Natural killer cell (primary cell): ENCODE measurements around the gene TRMT1L. TPM values are rescaled to one million over a fixed set of nuclear protein-coding genes. Genes with fewer than 3 reads are reported as not detected.

Source experiments
- ATAC-seq, 3 donors: fragments of 150-1000 bp in 2 of 3; fragments of 200-7000 bp in 1 of 3; cut with Tn5 transposase; 1 replicate in 1 of 3; 2 replicates in 2 of 3; pipeline ENCODE4 v1.10.0; 2021; ENCODE audit warnings: mild to moderate bottlenecking in 2 of 3, moderate library complexity in 2 of 3
- DNase-seq, 2 donors: peaks; one replicate each; pipeline versions ENCODE4 v3.0.0 to v3.0.0-alpha.2; 2013 to 2021; ENCODE audit warnings: mixed read lengths in 1 of 2
- H3K27ac ChIP-seq: one replicate; pipeline ENCODE4 v1.5.1; 2013; ENCODE audit warnings: mild to moderate bottlenecking, low read length
- H3K27me3 ChIP-seq: one replicate; pipeline ENCODE4 v1.6.1; 2013; ENCODE audit warnings: low read length; ENCODE audit not compliant: control insufficient read depth, insufficient read depth
- H3K36me3 ChIP-seq: one replicate; pipeline ENCODE4 v1.6.1; 2013; ENCODE audit warnings: low read length; ENCODE audit not compliant: control insufficient read depth, insufficient read depth
- H3K4me1 ChIP-seq: one replicate; pipeline ENCODE4 v1.6.1; 2013; ENCODE audit warnings: low read length; ENCODE audit not compliant: control insufficient read depth, insufficient read depth
- H3K4me3 ChIP-seq: one replicate; pipeline ENCODE4 v1.5.1; 2013; ENCODE audit warnings: low read length
- H3K9me3 ChIP-seq: one replicate; pipeline ENCODE4 v1.6.1; 2013; ENCODE audit warnings: low read length; ENCODE audit not compliant: control insufficient read depth, insufficient read depth
- H3K27ac Mint-ChIP-seq, 2 donors: one replicate each; pipeline ENCODE4 v1.8.0; 2022; ENCODE audit warnings: mild to moderate bottlenecking in 2 of 2, mixed read lengths in 2 of 2, moderate library complexity in 1 of 2
- H3K27me3 Mint-ChIP-seq, 2 donors: one replicate each; pipeline ENCODE4 v1.8.0; 2022; ENCODE audit warnings: low read depth in 2 of 2, mixed read lengths in 2 of 2
- H3K36me3 Mint-ChIP-seq: one replicate; pipeline ENCODE4 v1.8.0; 2022; ENCODE audit warnings: mixed read lengths
- H3K4me1 Mint-ChIP-seq, 2 donors: one replicate each; pipeline ENCODE4 v1.8.0; 2022; ENCODE audit warnings: mixed read lengths in 2 of 2
- H3K4me3 Mint-ChIP-seq: one replicate; pipeline ENCODE4 v1.8.0; 2022; ENCODE audit warnings: mild to moderate bottlenecking, moderate library complexity, mixed read lengths
- H3K9me3 Mint-ChIP-seq, 2 donors: one replicate each; pipeline ENCODE4 v1.8.0; 2022; ENCODE audit warnings: mixed read lengths in 2 of 2
- CTCF ChIP-seq: fragments of 200-600 bp; IDR thresholded peaks from one replicate; pipeline ENCODE4 v1.8.0; 2022; ENCODE audit warnings: antibody characterized with exemption
- WGBS: methylation state at CpG from one replicate; pipeline ENCODE4 v1.1.7; 2013; ENCODE audit warnings: missing lambda C conversion rate; ENCODE audit not compliant: insufficient coverage; 5-methylcytosine and 5-hydroxymethylcytosine counted together
- intact Hi-C: fragments of 100-400 bp; cut with micrococcal nuclease; formaldehyde crosslinking; loops from one replicate; pipeline ENCODE4 v1.14.2; 2022
- total RNA-seq, 4 donors: library from RNA; stranded (reverse); fragments of 120-200 nt in 1 of 4; gene quantifications; one replicate each; pipeline versions ENCODE4 v1.2.3 to v1.2.4, GENCODE V29; 2013 to 2022

The TRMT1L gene
- total RNA-seq, 3 donors from 2014 or later (not counting 1 experiment from before 2014, with no cell fraction given) = 4.4 to 8.2 (median 4.9) TPM

- ATAC-seq (no peak), DNase-seq (no peak)
- 80% methylated on average over 1 of the region's 1 CpG for WGBS
- H3K36me3 ChIP-seq = peaks cover 36% of the 10 kb centered on the region
- H3K27me3 ChIP-seq = no peaks in the 10 kb centered on the region
- no peaks in the 10 kb centered on the region for H3K4me1 ChIP-seq
- H3K27ac ChIP-seq = no peak overlapping the region
- intact Hi-C loops = no loop called here
- no peaks in the 10 kb centered on the region for H3K9me3 ChIP-seq
- no peaks in the 10 kb centered on the region for H3K4me1 Mint-ChIP-seq
- TF ChIP-seq CTCF = no peak
- H3K4me3 Mint-ChIP-seq = no peak overlapping the region
- H3K27ac Mint-ChIP-seq = no peak overlapping the region
- H3K36me3 Mint-ChIP-seq = peaks cover 27% of the 10 kb centered on the region
- no peak overlapping the region for H3K4me3 ChIP-seq
- H3K27me3 Mint-ChIP-seq = no peaks in the 10 kb centered on the region
- H3K9me3 Mint-ChIP-seq = no peaks in the 10 kb centered on the region
These were observed 18.7 kb downstream of the TRMT1L start for GRCh38 chr1:185137896-185138545.

DNA sequence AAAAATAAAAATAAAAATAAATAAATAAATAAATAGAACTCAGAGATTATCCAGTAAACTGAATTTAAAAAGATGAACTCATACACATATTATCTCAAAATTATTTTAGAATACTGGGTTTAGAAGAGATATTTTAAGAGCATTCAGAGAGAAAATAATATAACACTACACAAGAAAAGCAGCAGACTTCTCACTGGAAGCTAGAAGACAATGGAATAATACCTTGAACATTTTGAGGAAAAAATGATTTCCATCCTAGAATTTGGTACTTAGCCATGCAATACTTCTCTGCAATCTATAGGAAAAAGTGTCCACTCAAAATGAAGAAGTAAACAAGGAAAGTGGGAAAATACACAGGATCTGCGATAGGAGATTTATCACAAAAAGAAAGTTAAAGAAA, 24.2 kb downstream of the TRMT1L start:
- peaks cover 21% of the 10 kb centered on the region for H3K36me3 Mint-ChIP-seq

GRCh38 chr1:185129708-185130107, 27.0 kb downstream of the TRMT1L start:
- Histone ChIP-seq H3K4me1 (no peaks in the 10 kb centered on the region), H3K27ac (no peak overlapping the region), H3K9me3 (peaks cover 3% of the 10 kb centered on the region), H3K36me3 (peaks cover 39% of the 10 kb centered on the region), H3K27me3 (no peaks in the 10 kb centered on the region), H3K4me3 (no peak overlapping the region)
- Mint-ChIP-seq H3K4me1 (no peaks in the 10 kb centered on the region), H3K27ac (no peak overlapping the region), H3K36me3 (peaks cover 19% of the 10 kb centered on the region), H3K9me3 (no peaks in the 10 kb centered on the region), H3K4me3 (no peak overlapping the region), H3K27me3 (no peaks in the 10 kb centered on the region)
- 100% methylated on average over 1 of the region's 2 CpGs for WGBS
- intact Hi-C loops = no loop called here
- ATAC-seq (no peak), DNase-seq (no peak)
- no peak for TF ChIP-seq CTCF

More for the DNA sequence above, 24.2 kb downstream of the TRMT1L start:
- no peaks in the 10 kb centered on the region for H3K27me3 Mint-ChIP-seq
- TF ChIP-seq CTCF = no peak
- no peak overlapping the region for H3K27ac ChIP-seq
- H3K27ac Mint-ChIP-seq = no peak overlapping the region
- DNase-seq (no peak), ATAC-seq (no peak)
- no peak overlapping the region for H3K4me3 Mint-ChIP-seq
- H3K9me3 ChIP-seq = peaks cover 3% of the 10 kb centered on the region
- no peaks in the 10 kb centered on the region for H3K4me1 ChIP-seq
- no peaks in the 10 kb centered on the region for H3K27me3 ChIP-seq
- H3K36me3 ChIP-seq = peaks cover 35% of the 10 kb centered on the region
- no peak overlapping the region for H3K4me3 ChIP-seq
- no peaks in the 10 kb centered on the region for H3K4me1 Mint-ChIP-seq
- intact Hi-C loops = no loop called here
- 86% methylated on average over 1 of the region's 1 CpG for WGBS
- no peaks in the 10 kb centered on the region for H3K9me3 Mint-ChIP-seq

DNA sequence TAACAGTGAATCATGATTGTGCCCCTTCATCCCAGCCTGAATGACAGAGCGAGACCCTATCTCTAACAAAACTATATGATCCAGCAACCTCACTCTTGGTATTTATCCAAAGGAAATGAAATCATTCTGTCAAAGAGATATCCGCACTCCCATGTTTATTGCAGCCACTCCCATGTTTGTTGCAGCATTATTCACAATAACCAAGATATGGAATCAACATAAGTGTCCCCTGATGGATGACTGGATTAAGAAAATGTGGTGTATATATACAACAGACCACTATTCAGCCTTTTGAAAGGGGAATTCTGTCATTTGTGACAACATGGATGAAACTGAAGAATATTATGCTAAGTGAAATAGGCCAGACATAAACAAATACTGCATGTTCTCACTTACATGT, 44.4 kb downstream of the TRMT1L start:
- no peak overlapping the region for H3K27ac Mint-ChIP-seq
- 97% methylated on average over 2 of the region's 2 CpGs for WGBS
- no peak overlapping the region for H3K27ac ChIP-seq
- H3K36me3 ChIP-seq = peaks cover 2% of the 10 kb centered on the region
- DNase-seq (no peak), ATAC-seq (no peak)
- H3K9me3 Mint-ChIP-seq = peaks cover 4 to 8% of the 10 kb centered on the region in 2 donors
- intact Hi-C loops = no loop called here
- no peak overlapping the region for H3K4me3 Mint-ChIP-seq
- no peaks in the 10 kb centered on the region for H3K27me3 Mint-ChIP-seq
- H3K9me3 ChIP-seq = peaks cover 10% of the 10 kb centered on the region
- no peak for TF ChIP-seq CTCF
- no peaks in the 10 kb centered on the region for H3K4me1 Mint-ChIP-seq
- H3K36me3 Mint-ChIP-seq = peaks cover 18% of the 10 kb centered on the region
- no peaks in the 10 kb centered on the region for H3K4me1 ChIP-seq
- H3K27me3 ChIP-seq = no peaks in the 10 kb centered on the region
- H3K4me3 ChIP-seq = no peak overlapping the region
